NCI-H2171 treated with DMSO at 0.1 percent for 48 hours (cell line): Measurements from ENCODE around the gene PCDH9.
"Not testable (repeated sequence)": the region's sequence is repeated elsewhere in the genome, so short reads cannot be mapped to it uniquely, and the experiment has no call there.

ENCODE experiments used
- DNase-seq: peaks from one replicate; lab custom pipeline; 2025; lab: John Stamatoyannopoulos, UW

Gene PCDH9

DNA sequence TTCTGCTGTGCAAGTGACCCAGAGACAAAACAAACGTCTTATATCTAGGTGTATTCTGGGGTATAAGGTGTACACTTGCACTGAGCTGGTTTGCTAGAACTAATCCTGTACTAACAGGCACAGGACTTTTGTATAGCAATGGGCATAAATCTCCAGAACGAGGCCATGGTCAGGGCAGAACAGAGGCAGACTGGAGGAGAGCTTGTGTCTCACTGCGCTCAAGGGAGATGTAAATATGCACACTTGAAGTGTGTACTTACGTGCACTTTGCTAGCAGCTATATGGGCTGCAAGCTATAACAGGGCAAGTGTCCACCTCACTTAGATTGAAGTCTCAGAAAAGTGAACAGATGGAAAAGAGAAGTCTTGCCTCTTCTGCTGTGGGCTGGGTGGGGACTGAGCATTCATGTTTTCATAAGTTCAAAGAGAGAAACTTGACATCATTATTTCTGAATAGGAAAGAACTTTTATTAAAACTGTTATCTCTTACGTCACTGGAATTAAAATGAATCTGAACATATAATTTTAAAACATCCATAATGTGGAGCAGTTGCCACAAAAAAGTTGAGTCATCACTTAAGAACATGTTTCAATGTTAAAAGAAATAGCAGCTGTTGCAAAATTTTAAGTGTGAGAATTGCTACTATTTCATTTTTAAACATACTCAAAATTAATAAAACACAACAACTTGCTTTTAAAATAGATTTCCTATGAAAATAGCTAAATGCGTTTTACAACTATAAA, 888.3 kb downstream of the PCDH9 start:
- DNase-seq: no peak

- DNase-seq: no peak
Measured at GRCh38 chr13:66339214-66339613, 890.9 kb downstream of the PCDH9 start.

DNA sequence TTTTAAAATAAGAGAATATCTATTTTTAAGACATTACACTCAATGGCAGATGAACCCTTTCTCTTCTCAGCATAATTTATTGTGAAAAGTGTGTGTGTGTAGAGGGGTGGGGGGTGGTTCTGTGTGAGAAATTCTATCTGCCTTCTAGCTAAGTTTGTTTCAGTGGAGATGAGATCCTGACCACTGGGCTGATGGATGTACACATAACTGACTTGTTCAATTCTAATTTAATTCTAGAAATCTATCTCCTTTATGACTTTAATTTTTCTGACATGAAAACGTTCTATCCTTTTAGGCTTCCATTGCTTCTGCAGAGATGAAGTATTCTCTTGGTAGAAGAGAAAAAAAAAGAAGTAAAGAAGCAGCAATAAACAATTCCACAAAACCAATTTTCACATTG, 891.6 kb downstream of the PCDH9 start:
- no peak for DNase-seq

- DNase-seq: no peak
Measured at GRCh38 chr13:66335626-66336025, 894.5 kb downstream of the PCDH9 start.

DNA sequence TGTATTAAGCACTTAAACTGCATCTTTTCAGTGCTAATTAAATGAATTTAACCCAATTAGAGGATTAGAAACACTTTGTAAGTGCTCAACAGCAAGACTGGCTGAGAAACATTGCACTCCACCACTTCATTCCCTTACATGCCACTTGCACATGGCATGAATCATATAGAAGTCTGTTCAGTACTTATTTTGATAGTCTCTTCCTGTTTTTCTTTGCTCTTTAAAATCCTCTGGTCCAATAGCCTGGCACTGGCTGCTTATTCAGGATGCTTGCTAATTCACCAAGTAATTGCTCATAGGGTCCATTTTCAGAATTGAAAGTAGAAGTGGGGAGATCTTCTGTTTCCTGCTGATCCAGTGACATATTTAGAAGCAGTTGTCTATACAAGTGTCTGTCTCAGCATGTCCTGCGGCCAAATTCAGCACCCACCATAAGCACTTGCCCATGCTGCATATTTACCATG, 900.1 kb downstream of the PCDH9 start:
- DNase-seq: no peak

DNA sequence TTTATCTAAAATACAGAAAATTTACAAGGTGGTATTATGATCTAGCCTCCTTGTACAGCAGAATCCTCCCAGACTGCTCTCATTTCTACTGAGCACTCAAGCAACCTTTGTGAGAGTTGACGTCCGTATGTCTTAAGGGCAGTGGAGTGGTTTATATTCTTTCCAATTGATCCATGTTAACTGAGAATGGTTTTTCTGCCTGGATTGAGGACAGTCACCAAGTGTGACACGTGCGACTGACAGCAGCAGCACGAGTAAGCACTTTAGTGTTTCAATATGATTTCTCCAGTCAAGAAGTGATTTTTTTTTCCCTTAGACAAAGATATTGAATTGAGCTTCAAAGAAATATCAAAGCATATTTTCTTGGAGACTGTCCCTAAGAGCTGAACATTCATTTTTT, 901.7 kb downstream of the PCDH9 start:
- DNase-seq: no peak

GRCh38 chr13:66323745-66324347, 906.3 kb downstream of the PCDH9 start:
- DNase-seq: peak; percentile 8

- DNase-seq: no peak
Measured at GRCh38 chr13:66322936-66323335, 907.2 kb downstream of the PCDH9 start.

- peak; percentile 67 for DNase-seq
Measured at GRCh38 chr13:66322193-66322740, 907.9 kb downstream of the PCDH9 start.

DNA sequence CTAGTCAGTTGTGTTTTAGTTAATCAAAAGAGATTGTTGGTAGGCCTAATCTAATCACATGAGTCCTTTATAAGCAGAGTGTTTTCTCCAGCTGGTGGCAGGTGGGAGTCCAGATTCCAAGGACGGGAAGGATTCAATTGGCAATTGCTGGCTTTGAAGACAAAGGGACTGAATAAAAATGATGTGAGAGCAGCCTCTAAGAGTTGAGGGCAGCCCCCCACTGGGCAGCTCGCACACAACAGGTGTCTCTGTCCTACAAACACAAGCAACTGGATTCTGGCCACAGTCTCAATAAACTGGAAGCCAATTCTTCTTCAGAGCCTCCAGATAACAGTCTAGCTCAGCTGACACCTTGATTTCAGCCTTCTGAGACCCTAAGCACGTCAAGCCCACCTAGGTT, 915.2 kb downstream of the PCDH9 start:
- DNase-seq: peak; percentile 7

DNA sequence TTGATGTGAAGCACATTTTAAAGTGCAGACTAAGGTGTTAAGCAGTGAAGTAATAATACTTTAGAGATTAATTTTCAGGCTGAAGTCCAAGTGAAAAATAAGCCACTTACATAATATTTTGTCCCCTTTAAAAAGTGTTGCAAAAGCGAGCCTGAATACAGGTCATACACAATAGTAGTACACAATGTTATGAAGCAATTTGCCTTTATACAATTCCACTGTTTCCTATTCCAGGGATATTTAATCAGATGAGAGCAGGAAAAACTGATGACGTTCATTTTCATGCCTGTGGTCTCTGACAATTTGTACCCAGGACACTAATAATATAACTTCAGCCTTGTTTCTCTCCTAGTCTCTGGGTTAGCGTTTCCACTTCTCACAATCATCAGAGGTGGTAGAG, 916.7 kb downstream of the PCDH9 start:
- no peak for DNase-seq

DNA sequence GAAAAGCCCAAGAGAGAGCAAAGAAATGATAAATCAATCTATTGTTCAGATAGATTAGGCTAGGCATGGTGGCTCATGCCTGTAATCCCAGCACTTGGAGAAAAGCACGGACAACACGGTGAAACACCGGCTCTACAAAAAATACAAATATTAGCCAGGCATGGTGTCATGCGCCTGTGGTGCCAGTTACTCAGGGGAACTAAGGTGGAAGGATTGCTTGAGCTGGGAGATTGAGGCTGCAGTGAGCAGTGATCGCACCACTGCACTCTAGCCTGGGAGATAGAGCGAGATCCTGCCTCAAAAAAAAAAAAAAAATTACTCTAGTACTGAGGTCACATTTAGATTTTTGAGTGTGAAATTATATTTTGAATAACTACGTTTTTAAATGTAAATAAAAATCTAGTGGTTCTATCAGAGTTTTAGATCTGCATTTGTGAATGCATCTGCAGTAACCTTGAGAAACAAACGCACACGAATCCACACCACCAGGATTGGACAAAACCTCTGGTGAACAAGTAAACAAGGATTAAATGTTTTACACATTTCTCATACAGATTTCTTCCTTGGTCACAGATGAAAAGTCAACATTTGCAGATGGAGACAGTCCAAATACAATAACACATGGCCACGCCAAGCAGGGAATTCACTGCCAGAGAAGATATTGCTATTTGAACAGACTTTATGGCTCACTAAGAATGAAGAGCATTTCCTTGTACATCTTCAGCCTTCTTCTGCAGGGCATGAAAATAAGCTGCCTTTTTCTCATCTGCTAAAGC, 917.6 kb downstream of the PCDH9 start:
- DNase-seq: peak; percentile 9

- no peak for DNase-seq
Measured at GRCh38 chr13:66305961-66306617, 924.0 kb downstream of the PCDH9 start.

- no peak for DNase-seq
Measured at GRCh38 chr13:66301482-66301881, 928.7 kb downstream of the PCDH9 start.

DNA sequence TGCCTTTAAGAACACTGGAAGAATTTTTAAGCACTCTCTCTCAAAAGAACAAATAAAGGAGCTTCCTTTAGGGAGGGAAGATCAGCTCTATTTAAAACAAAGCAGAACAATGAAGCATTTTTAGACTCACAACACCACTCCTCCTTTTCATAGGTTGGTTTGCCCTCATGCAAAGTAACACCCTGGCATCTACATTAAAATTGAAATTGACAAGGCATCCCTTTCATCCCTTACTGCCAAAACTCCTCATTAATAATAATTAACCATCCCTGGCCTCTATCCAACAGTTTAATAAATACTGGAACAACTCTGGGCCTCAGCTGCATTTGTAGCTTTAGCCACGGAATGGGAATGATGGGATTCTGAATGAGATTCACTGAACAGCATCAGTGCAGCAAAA, 929.1 kb downstream of the PCDH9 start:
- DNase-seq: no peak

DNA sequence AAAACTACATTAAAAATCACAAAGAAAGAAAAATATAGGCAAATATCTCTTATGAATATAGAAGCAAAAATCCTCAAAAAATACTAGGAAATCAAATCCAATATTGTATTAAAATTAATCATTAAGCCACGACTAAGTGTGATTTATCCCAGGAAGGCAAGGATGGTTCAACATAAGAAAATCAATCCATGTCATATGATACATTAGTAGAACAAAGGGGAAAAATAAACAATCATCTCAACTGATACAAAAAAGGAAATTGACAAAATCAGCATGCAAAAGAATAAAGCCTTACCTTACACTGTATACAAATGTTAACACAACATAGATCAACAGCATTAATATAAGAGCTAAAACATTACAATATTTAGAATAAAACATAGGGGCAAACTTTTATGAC, 933.3 kb downstream of the PCDH9 start:
- DNase-seq: no peak

GRCh38 chr13:66296328-66296727, 933.8 kb downstream of the PCDH9 start:
- no peak for DNase-seq

GRCh38 chr13:66286806-66287205, 943.3 kb downstream of the PCDH9 start:
- not testable (repeated sequence) for DNase-seq

DNA sequence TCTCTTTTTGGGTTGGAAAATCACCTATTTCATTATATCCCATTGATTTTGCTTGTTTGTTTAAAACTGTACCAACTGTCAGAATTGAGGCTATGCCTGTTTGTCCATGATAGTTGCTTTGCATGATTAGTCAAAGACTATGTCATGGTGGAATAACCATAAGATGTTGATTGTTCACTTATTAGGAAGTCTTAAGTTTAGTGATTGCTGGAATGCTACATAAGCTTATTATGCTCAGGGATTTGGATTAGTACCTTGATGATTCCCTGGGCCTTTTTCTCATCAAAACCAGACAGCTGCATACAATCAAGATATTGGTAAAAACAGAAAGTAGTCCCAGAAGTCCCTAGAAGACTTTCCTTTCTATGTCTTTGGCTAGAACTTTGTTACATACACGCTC, 954.7 kb downstream of the PCDH9 start:
- DNase-seq: no peak

GRCh38 chr13:66273011-66273410, 957.1 kb downstream of the PCDH9 start:
- no peak for DNase-seq

DNA sequence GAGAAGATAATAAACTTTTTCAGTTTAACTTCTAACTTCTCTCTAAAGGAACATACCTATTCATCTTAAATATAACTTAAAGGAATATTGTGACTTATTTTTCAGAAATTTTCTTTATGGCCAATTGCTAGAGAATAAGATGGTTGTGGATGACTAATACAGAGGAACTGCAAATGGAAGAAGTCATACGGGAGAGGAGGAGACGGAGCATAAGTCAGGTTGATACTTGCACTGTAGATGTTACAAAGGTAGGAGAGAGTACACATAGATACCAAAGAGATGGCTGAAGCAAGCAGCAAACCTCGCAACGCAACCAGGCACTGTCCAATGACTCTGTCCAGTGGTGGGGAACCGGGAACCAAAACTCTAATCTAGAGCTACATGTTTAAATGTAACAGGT, 963.4 kb downstream of the PCDH9 start:
- no peak for DNase-seq

- no peak for DNase-seq
Measured at GRCh38 chr13:66266348-66266747, 963.8 kb downstream of the PCDH9 start.
